ENCODE results near the gene SYT17.

- no peak for TF ChIP-seq CTCF (IDR thresholded peaks at IDR 0.05)
- TF ChIP-seq ZFX (IDR thresholded peaks at IDR 0.05; ENCODE audit: borderline replicate concordance): no peak
These were observed 6.0 kb upstream of the SYT17 start for GRCh38 chr16:19162085-19162484.
